Left renal cortex interstitium (tissue), 4 donors: ENCODE data around the gene SHH. TPM values are rescaled to one million over a fixed set of nuclear protein-coding genes. Genes with fewer than 3 reads are reported as not detected.

Experiments used
- DNase-seq, 4 donors: peaks; one replicate each; pipeline ENCODE4 v3.0.0-alpha.2; 2013; ENCODE audit warnings: low read depth in 4 of 4, low spot score in 2 of 4, missing footprints in 1 of 4
- polyA plus RNA-seq, 4 donors: library from polyadenylated mRNA; unstranded; fragments of 120-200 nt; gene quantifications; one replicate each; pipeline ENCODE4 v1.2.1, GENCODE V29; 2013; ENCODE audit not compliant: insufficient read length in 4 of 4

SHH gene
- polyA plus RNA-seq, 4 donors, result 2.2 to 3.2 (median 2.6) TPM

GRCh38 chr7:155795401-155795800, 16.9 kb downstream of the SHH start:
- DNase-seq, result no peak

GRCh38 chr7:155794196-155794595, 18.1 kb downstream of the SHH start:
- no peak for DNase-seq

GRCh38 chr7:155793720-155794119, 18.5 kb downstream of the SHH start:
- DNase-seq, result no peak

- DNase-seq, result no peak
Measured at GRCh38 chr7:155792999-155793560, 19.2 kb downstream of the SHH start.

GRCh38 chr7:155792315-155792960, 19.8 kb downstream of the SHH start:
- no peak for DNase-seq

- no peak for DNase-seq
Measured at GRCh38 chr7:155791836-155792235, 20.4 kb downstream of the SHH start.

- no peak for DNase-seq
Measured at GRCh38 chr7:155791214-155791737, 21.0 kb downstream of the SHH start.

GRCh38 chr7:155790666-155791065, 21.6 kb downstream of the SHH start:
- no peak for DNase-seq

GRCh38 chr7:155789001-155789725, 23.1 kb downstream of the SHH start:
- no peak for DNase-seq

GRCh38 chr7:155788616-155789000, 23.7 kb downstream of the SHH start:
- DNase-seq, result no peak

GRCh38 chr7:155787171-155787851, 25.0 kb downstream of the SHH start:
- DNase-seq, result no peak

GRCh38 chr7:155786491-155786890, 25.8 kb downstream of the SHH start:
- DNase-seq, result no peak

- no peak for DNase-seq
Measured at GRCh38 chr7:155785536-155785935, 26.7 kb downstream of the SHH start.

- no peak for DNase-seq
Measured at GRCh38 chr7:155782466-155782865, 29.8 kb downstream of the SHH start.

- DNase-seq, result no peak
Measured at GRCh38 chr7:155781433-155781832, 30.8 kb downstream of the SHH start.

- DNase-seq, result no peak
Measured at GRCh38 chr7:155780884-155781283, 31.4 kb downstream of the SHH start.

GRCh38 chr7:155778349-155778748, 33.9 kb downstream of the SHH start:
- DNase-seq, result no peak

GRCh38 chr7:155776606-155777005, 35.7 kb downstream of the SHH start:
- DNase-seq, result no peak

- DNase-seq, result no peak
Measured at GRCh38 chr7:155775691-155776090, 36.6 kb downstream of the SHH start.

- DNase-seq, result no peak
Measured at GRCh38 chr7:155774947-155775346, 37.3 kb downstream of the SHH start.

GRCh38 chr7:155773531-155773930, 38.7 kb downstream of the SHH start:
- DNase-seq, result no peak
